T47D (cell line): ENCODE measurements around the gene ADAMTS18.
"Not testable (repeated sequence)": the region's sequence is repeated elsewhere in the genome, so short reads cannot be mapped to it uniquely, and the experiment has no call there.

Experiments
- DNase-seq, 2 experiments: peaks; one replicate each; pipeline versions ENCODE4 v3.0.0 to v3.0.0-alpha.2; 2011 to 2012; ENCODE audit warnings: low read depth in 1 of 2, low spot score in 1 of 2
- JUND ChIP-seq: IDR thresholded peaks from 2 replicates; pipeline ENCODE4 v1.6.1; 2012; ENCODE audit warnings: low read depth
- in situ Hi-C: cut with HindIII; loops from 2 replicates; pipeline ENCODE4 v1.10.0; 2016; ENCODE audit warnings: low sequenced_read_pairs, low pct_unique_long_range_greater_than_20kb

The ADAMTS18 gene

DNA sequence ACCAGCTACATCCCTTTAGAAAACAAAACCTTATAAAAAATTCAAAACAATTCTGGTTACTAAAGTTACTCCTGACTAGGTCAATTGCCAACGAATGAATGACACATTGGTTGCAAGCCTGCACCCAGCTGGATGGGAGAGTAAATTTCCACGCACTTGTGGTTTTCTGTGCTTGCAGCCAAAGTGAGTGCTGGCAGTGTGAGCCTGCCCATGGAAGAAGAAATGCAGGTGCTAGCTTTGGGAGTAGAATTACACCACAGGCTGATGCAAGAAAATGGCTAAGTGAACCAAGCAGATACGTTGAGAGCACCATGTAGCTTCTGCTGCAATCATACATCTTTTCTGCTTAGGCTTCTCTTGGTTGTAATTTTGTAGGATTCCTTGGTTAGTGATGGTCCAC is 161.0 kb downstream of the ADAMTS18 start:
- no peak for TF ChIP-seq JUND
- in situ Hi-C loops: no loop called here
- no peak for DNase-seq

DNA sequence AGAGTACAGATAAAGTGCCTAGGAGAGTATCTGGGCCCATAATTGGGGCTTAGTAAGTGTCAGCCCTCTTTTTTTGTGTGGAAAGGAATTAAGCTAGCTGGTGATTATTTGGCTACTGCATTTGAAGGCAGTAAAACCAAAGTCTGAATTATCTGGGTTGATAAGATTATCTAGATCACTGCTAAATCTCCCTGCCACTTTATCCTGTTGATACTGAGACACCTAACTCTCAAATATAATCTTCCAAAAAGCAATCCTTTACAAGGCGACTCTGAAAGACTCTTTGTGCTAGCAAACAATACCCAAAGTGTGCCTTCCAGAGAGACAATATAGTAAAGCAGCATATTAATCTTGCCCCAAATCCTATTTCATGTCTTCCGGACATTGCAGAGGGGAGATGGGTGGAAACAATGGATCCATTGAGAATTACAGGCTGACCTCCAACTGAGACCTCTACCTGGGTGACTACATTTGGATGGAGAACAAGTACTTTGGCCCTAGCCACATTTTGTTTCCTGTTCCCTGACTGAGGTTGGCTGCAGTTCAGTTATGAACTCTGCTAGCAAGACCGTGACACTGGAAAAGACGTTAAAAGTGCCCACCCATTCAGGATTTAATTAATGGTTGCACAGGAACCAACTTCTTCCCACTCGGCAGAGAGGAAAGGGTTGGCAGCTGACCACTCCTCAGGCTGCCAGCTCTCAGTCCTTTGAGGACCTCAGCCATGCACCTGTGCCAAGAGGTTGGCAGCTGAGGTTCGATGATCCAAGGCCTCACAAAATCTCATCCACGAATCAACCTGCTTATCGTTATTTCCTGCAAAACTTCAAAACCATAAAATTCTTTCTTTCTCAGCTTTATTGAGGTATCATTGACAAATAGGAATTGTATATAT is 163.1 kb downstream of the ADAMTS18 start:
- DNase-seq: no peak
- in situ Hi-C loops: no loop called here
- no peak for TF ChIP-seq JUND

- DNase-seq, in situ Hi-C loops: not testable (repeated sequence)
These were observed 168.6 kb downstream of the ADAMTS18 start for GRCh38 chr16:77266185-77266584.

DNA sequence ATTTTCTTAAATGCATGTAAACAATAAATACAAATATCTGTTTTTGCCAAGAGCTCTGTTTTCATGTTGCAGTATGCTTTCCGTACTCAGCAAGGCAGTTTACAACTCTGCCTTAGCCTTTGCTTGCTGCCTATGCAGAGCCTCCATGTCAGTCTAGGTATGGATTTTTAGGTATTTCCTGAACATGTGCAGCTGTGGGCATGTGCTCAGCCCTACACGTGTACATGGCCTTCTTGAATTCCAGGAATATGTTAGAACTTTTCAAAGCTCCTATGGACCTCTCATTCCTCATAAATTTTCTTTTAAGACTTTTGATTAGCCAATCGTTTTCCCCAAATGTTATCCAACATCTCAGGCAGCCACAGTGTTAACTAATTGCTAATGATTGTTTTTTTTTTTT is 171.9 kb downstream of the ADAMTS18 start:
- in situ Hi-C loops: no loop called here
- no peak for TF ChIP-seq JUND
- no peak for DNase-seq

DNA sequence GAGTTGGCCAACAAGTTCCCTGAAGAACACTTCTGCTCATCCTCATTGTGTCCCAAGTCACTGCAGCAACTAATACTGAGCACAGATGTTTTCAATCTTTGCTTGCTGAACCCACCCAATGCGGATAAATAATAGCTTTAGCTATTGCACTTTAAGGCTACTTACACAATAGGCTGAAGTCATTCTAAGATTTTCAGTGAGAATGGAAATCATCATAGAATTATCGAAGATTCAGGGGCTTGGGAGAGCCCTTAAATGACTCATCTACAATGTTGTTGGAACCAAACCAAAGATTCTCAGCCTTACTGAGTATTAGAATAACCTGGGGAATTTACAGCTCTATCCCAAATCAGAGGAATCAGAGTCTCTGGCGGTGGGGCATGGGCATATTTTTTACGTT is 184.4 kb downstream of the ADAMTS18 start:
- DNase-seq: no peak
- in situ Hi-C loops: no loop called here
- no peak for TF ChIP-seq JUND

DNA sequence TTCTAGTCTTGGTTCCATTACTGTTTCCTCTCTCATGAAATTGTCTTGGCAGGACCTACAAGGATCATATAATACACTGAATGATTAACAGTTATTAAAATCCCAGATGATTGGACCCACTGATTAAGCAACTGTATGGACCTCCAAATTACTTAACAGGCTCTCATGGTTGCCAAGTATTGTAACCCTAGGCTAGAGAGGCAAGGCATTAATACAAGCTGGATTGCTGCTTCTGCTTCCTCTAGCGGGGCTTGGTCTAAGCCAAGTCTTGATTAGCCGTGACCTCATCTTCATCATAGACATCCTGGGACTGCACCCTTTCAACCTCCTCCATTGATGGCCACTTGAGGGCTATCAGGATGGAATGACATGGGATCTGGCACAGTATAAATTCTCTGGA is 188.7 kb downstream of the ADAMTS18 start:
- no peak for DNase-seq
- TF ChIP-seq JUND: no peak
- in situ Hi-C loops: no loop called here

DNA sequence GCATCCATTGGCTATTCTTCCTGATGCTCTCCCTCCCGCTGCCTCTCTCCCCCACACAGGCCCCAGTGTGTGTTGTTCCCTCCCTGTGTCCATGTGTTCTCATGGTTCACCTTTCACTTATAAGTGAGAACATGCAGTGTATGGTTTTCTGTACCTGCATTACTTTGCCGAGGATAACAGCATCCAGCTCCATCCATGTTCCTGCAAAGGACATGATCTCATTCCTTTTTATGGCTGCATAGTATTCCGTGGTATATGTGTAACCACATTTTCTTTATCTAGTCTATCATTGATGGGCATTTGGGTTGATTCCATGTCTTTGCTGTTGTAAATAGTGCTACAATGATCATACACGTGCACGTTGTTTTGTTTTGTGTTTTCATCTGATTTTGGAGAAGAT is 192.4 kb downstream of the ADAMTS18 start:
- DNase-seq, in situ Hi-C loops: not testable (repeated sequence)

DNA sequence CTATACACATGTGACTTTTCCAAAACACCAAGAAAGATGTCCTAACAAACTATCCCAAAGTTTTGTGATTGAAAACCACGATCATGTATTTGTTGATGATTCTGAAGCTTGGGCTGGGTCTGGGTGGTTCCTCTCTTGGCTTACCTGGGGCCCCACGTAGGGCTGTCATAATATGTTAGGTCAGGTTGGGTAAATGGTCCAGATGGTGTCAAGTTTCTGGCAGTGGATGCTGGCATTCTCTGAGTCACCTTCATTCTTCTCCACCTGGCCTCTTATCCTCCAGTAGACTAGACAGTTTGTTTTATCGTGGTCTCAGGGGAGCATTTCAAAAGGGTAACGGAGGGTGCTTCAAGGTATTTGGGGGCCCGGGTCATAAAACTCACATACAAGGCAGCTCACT is 196.2 kb downstream of the ADAMTS18 start:
- DNase-seq: no peak
- in situ Hi-C loops: no loop called here
- TF ChIP-seq JUND: no peak

GRCh38 chr16:77236063-77236511 is 198.7 kb downstream of the ADAMTS18 start:
- in situ Hi-C loops: no loop called here
- no peak for TF ChIP-seq JUND
- DNase-seq: peak; percentile 55 to 87

DNA sequence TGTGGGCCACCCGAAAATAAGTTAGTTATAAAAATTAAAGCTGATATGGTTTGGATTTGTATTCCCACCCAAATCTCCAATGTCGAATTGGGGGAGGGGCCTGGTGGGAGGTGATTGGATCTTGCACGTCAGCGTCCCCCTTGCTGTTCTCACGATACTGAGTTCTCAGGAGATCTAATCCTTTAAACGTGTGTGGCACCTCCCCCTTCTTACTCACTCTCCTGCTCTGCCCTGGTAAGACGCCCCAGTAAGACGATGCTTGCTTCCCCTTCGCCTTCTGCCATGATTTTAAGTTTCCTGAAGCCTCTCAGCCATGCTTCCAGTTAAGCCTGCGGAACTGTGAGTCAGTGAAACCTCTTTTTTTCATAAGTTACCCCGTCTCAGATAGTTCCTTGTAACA is 200.2 kb downstream of the ADAMTS18 start:
- TF ChIP-seq JUND: no peak
- DNase-seq: peak in 1 of 2 experiments; percentile 12
- in situ Hi-C loops: no loop called here

- no peak for DNase-seq
- in situ Hi-C loops: no loop called here
- TF ChIP-seq JUND: no peak
These were observed 200.9 kb downstream of the ADAMTS18 start for GRCh38 chr16:77233799-77234519.
